Natural killer cell (primary cell): ENCODE data around the gene EVI5L. TPM values are rescaled to one million over a fixed set of nuclear protein-coding genes. Genes with fewer than 3 reads are reported as not detected.
"Not testable (repeated sequence)": the region's sequence is repeated elsewhere in the genome, so short reads cannot be mapped to it uniquely, and the experiment has no call there.

Experiments
- ATAC-seq, 3 donors: fragments of 150-1000 bp in 2 of 3; fragments of 200-7000 bp in 1 of 3; cut with Tn5 transposase; 1 replicate in 1 of 3; 2 replicates in 2 of 3; pipeline ENCODE4 v1.10.0; 2021; ENCODE audit warnings: mild to moderate bottlenecking in 2 of 3, moderate library complexity in 2 of 3
- DNase-seq, 2 donors: peaks; one replicate each; pipeline versions ENCODE4 v3.0.0 to v3.0.0-alpha.2; 2013 to 2021; ENCODE audit warnings: mixed read lengths in 1 of 2
- H3K27ac ChIP-seq: one replicate; pipeline ENCODE4 v1.5.1; 2013; ENCODE audit warnings: mild to moderate bottlenecking, low read length
- H3K27me3 ChIP-seq: one replicate; pipeline ENCODE4 v1.6.1; 2013; ENCODE audit warnings: low read length; ENCODE audit not compliant: control insufficient read depth, insufficient read depth
- H3K36me3 ChIP-seq: one replicate; pipeline ENCODE4 v1.6.1; 2013; ENCODE audit warnings: low read length; ENCODE audit not compliant: control insufficient read depth, insufficient read depth
- H3K4me1 ChIP-seq: one replicate; pipeline ENCODE4 v1.6.1; 2013; ENCODE audit warnings: low read length; ENCODE audit not compliant: control insufficient read depth, insufficient read depth
- H3K4me3 ChIP-seq: one replicate; pipeline ENCODE4 v1.5.1; 2013; ENCODE audit warnings: low read length
- H3K9me3 ChIP-seq: one replicate; pipeline ENCODE4 v1.6.1; 2013; ENCODE audit warnings: low read length; ENCODE audit not compliant: control insufficient read depth, insufficient read depth
- H3K27ac Mint-ChIP-seq, 2 donors: one replicate each; pipeline ENCODE4 v1.8.0; 2022; ENCODE audit warnings: mild to moderate bottlenecking in 2 of 2, mixed read lengths in 2 of 2, moderate library complexity in 1 of 2
- H3K27me3 Mint-ChIP-seq, 2 donors: one replicate each; pipeline ENCODE4 v1.8.0; 2022; ENCODE audit warnings: low read depth in 2 of 2, mixed read lengths in 2 of 2
- H3K36me3 Mint-ChIP-seq: one replicate; pipeline ENCODE4 v1.8.0; 2022; ENCODE audit warnings: mixed read lengths
- H3K4me1 Mint-ChIP-seq, 2 donors: one replicate each; pipeline ENCODE4 v1.8.0; 2022; ENCODE audit warnings: mixed read lengths in 2 of 2
- H3K4me3 Mint-ChIP-seq: one replicate; pipeline ENCODE4 v1.8.0; 2022; ENCODE audit warnings: mild to moderate bottlenecking, moderate library complexity, mixed read lengths
- H3K9me3 Mint-ChIP-seq, 2 donors: one replicate each; pipeline ENCODE4 v1.8.0; 2022; ENCODE audit warnings: mixed read lengths in 2 of 2
- CTCF ChIP-seq: fragments of 200-600 bp; IDR thresholded peaks from one replicate; pipeline ENCODE4 v1.8.0; 2022; ENCODE audit warnings: antibody characterized with exemption
- WGBS: methylation state at CpG from one replicate; pipeline ENCODE4 v1.1.7; 2013; ENCODE audit warnings: missing lambda C conversion rate; ENCODE audit not compliant: insufficient coverage; 5-methylcytosine and 5-hydroxymethylcytosine counted together
- intact Hi-C: fragments of 100-400 bp; cut with micrococcal nuclease; formaldehyde crosslinking; loops from one replicate; pipeline ENCODE4 v1.14.2; 2022
- total RNA-seq, 4 donors: library from RNA; stranded (reverse); fragments of 120-200 nt in 1 of 4; gene quantifications; one replicate each; pipeline versions ENCODE4 v1.2.3 to v1.2.4, GENCODE V29; 2013 to 2022

Gene EVI5L
- total RNA-seq, 3 donors from 2014 or later (not counting 1 experiment from before 2014, with no cell fraction given), result 9.6 to 13.5 (median 11.3) TPM

- H3K27me3 ChIP-seq, result peaks cover 20% of the 10 kb centered on the region
- no peak overlapping the region for H3K4me3 Mint-ChIP-seq
- ATAC-seq (no peak), DNase-seq (peak in 1 of 2 donors; percentile 39)
- no peaks in the 10 kb centered on the region for H3K36me3 Mint-ChIP-seq
- peaks cover 0 to 3% of the 10 kb centered on the region in 2 donors for H3K27me3 Mint-ChIP-seq
- H3K4me1 ChIP-seq, result peaks cover 19% of the 10 kb centered on the region
- H3K36me3 ChIP-seq, result no peaks in the 10 kb centered on the region
- 77% methylated on average over 29 of the region's 29 CpGs for WGBS
- intact Hi-C loops, result no loop called here
- no peak for TF ChIP-seq CTCF
- no peaks in the 10 kb centered on the region for H3K9me3 Mint-ChIP-seq
- H3K27ac ChIP-seq, result no peak overlapping the region
- H3K9me3 ChIP-seq, result no peaks in the 10 kb centered on the region
- peaks cover 3 to 10% of the 10 kb centered on the region in 2 donors for H3K4me1 Mint-ChIP-seq
- H3K27ac Mint-ChIP-seq, result no peak overlapping the region
- H3K4me3 ChIP-seq, result no peak overlapping the region
Measured at GRCh38 chr19:7858109-7858770, 28.2 kb downstream of the EVI5L start.

GRCh38 chr19:7859087-7859486 is 29.1 kb downstream of the EVI5L start:
- H3K36me3 ChIP-seq, DNase-seq, H3K4me3 ChIP-seq, intact Hi-C loops, ATAC-seq, H3K9me3 ChIP-seq, H3K27ac Mint-ChIP-seq, H3K27ac ChIP-seq, H3K4me3 Mint-ChIP-seq, H3K36me3 Mint-ChIP-seq, H3K4me1 Mint-ChIP-seq, H3K27me3 Mint-ChIP-seq, H3K9me3 Mint-ChIP-seq: not testable (repeated sequence)
- H3K27me3 ChIP-seq, result peaks cover 24% of the 10 kb centered on the region
- over 99% methylated on average over 8 of the region's 8 CpGs for WGBS
- H3K4me1 ChIP-seq, result peaks cover 15% of the 10 kb centered on the region

GRCh38 chr19:7859831-7860713 is 30.1 kb downstream of the EVI5L start:
- no peaks in the 10 kb centered on the region for H3K9me3 ChIP-seq
- Mint-ChIP-seq H3K9me3 (no peaks in the 10 kb centered on the region), H3K4me3 (no peak overlapping the region), H3K36me3 (no peaks in the 10 kb centered on the region), H3K4me1 (peaks cover 0 to 6% of the 10 kb centered on the region in 2 donors), H3K27me3 (peaks cover 4 to 11% of the 10 kb centered on the region in 2 donors), H3K27ac (no peak overlapping the region)
- H3K36me3 ChIP-seq, result no peaks in the 10 kb centered on the region
- no peak overlapping the region for H3K27ac ChIP-seq
- TF ChIP-seq CTCF, result no peak
- ATAC-seq, result no peak
- no peak overlapping the region for H3K4me3 ChIP-seq
- WGBS, result 90% methylated on average over 22 of the region's 22 CpGs
- DNase-seq, result no peak
- peaks cover 15% of the 10 kb centered on the region for H3K4me1 ChIP-seq
- H3K27me3 ChIP-seq, result peaks cover 24% of the 10 kb centered on the region
- intact Hi-C loops, result no loop called here
